GM12875 (cell line): ENCODE results near the gene GDF11.

Source experiments
- H3K4me3 ChIP-seq: one replicate; pipeline ENCODE4 v1.5.1; 2011; ENCODE audit warnings: low read depth, low read length, control low read depth
- CTCF ChIP-seq: IDR thresholded peaks from 2 replicates; pipeline ENCODE4 v1.5.1; 2011; ENCODE audit warnings: low read depth, mild to moderate bottlenecking, control low read depth, inconsistent platforms, low read length, moderate library complexity, borderline replicate concordance; ENCODE audit not compliant: insufficient read depth

Gene GDF11

GRCh38 chr12:55742719-55743405 lies at the start of gene GDF11:
GDF11 (plus strand) TSS chr12:55743122; CDS start chr12:55743317, 195 bp downstream.
- no peak for TF ChIP-seq CTCF
- H3K4me3 ChIP-seq, result peak within 1 kb of the TSS; percentile 84

GRCh38 chr12:55693323-55694187 lies 49.4 kb upstream of the GDF11 start:
- H3K4me3 ChIP-seq, result no peak overlapping the region
- no peak for TF ChIP-seq CTCF

GRCh38 chr12:55694188-55694515 lies 48.8 kb upstream of the GDF11 start:
- no peak overlapping the region for H3K4me3 ChIP-seq
- TF ChIP-seq CTCF, result no peak

GRCh38 chr12:55694651-55695050 lies 48.3 kb upstream of the GDF11 start:
- TF ChIP-seq CTCF, result no peak
- H3K4me3 ChIP-seq, result no peak overlapping the region

- H3K4me3 ChIP-seq, result no peak overlapping the region
- no peak for TF ChIP-seq CTCF
Observed at GRCh38 chr12:55695349-55695748, 47.6 kb upstream of the GDF11 start.

- no peak for TF ChIP-seq CTCF
- no peak overlapping the region for H3K4me3 ChIP-seq
Observed at GRCh38 chr12:55696141-55696540, 46.8 kb upstream of the GDF11 start.

GRCh38 chr12:55696796-55697462 lies 46.0 kb upstream of the GDF11 start:
- no peak for TF ChIP-seq CTCF

More at GRCh38 chr12:55696796-55697462, 46.0 kb upstream of the GDF11 start:
- no peak overlapping the region for H3K4me3 ChIP-seq
